ENCODE measurements around the gene WASF2. TPM values are rescaled to one million over a fixed set of nuclear protein-coding genes. Genes with fewer than 3 reads are reported as not detected.

WASF2 gene
- total RNA-seq, 1 donor from 2014 or later, result 97.8 TPM

DNA sequence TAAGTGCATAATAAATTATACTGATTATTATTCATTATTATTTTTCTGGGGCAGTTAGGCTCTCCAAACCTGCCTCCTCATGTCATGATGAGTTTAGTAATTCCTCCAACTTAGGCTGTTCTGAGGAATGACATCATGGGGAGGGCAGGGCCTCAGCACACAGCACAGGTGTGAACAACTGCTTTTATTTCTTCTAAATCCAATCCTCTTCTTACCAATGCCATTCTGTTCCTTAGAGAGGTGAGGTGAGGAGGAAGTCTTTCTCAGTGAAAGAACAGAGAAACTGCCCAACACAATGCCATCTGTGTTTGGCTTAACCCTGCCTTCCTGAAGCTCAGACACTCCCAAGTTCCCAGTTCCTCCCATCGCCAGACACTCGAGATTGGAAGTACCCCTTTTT, 45.4 kb upstream of the WASF2 start:
- Mint-ChIP-seq H3K36me3 (peaks cover 20% of the 10 kb centered on the region), H3K27me3 (ENCODE audit: low read depth) (no peaks in the 10 kb centered on the region), H3K9me3 (no peaks in the 10 kb centered on the region), H3K4me3 (no peak overlapping the region), H3K4me1 (peaks cover 31% of the 10 kb centered on the region), H3K27ac (peak overlapping the region; percentile 77)
- TF ChIP-seq, protein P1, sequence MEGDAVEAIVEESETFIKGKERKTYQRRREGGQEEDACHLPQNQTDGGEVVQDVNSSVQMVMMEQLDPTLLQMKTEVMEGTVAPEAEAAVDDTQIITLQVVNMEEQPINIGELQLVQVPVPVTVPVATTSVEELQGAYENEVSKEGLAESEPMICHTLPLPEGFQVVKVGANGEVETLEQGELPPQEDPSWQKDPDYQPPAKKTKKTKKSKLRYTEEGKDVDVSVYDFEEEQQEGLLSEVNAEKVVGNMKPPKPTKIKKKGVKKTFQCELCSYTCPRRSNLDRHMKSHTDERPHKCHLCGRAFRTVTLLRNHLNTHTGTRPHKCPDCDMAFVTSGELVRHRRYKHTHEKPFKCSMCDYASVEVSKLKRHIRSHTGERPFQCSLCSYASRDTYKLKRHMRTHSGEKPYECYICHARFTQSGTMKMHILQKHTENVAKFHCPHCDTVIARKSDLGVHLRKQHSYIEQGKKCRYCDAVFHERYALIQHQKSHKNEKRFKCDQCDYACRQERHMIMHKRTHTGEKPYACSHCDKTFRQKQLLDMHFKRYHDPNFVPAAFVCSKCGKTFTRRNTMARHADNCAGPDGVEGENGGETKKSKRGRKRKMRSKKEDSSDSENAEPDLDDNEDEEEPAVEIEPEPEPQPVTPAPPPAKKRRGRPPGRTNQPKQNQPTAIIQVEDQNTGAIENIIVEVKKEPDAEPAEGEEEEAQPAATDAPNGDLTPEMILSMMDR (IDR thresholded peaks at IDR 0.05; ENCODE audit: unreplicated experiment), result no peak
- DNase-seq (ENCODE audit: low spot score in 2 of 2, unreplicated experiment in 2 of 2), result no peak

DNA sequence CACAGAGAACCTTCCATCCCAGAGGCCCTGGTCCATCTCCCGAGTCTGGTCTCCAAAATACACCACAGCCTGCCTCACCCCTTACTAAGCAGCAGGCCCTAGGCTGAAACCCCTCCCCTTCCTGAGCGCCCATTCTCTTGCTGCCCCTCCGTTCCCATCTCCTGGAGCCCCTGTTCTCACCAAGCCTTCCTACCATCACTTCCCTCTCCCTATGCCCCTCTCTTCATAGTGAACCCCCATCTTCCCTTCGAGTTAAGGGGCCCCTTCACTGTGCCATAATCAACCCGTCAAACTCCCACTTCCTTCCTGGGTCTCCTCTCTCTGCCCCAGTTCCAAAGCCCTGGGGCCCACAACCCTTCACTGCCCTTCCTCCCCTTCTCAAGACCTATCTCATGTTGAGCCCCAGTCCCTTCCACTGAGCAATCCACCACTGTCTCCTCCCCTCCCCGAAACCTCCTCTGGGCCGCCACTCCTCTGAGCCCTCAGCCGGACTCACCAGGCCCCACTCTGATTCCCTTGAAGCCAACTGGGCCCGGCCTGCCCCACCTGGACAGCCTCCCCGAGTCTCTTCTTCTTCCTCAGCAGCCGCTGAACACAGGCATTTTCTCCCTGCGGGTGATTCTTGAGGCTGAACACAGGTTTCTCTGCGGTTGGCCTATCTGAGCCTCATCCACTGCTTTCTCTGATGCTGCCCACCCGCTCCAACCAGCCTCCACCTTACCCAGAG, 42.2 kb upstream of the WASF2 start:
- Mint-ChIP-seq H3K27ac (peak overlapping the region; percentile 64), H3K36me3 (peaks cover 17% of the 10 kb centered on the region), H3K4me1 (peaks cover 37% of the 10 kb centered on the region), H3K27me3 (ENCODE audit: low read depth) (no peaks in the 10 kb centered on the region), H3K4me3 (no peak overlapping the region), H3K9me3 (no peaks in the 10 kb centered on the region)
- TF ChIP-seq, protein P1 (IDR thresholded peaks at IDR 0.05; ENCODE audit: unreplicated experiment), result no peak
- DNase-seq (ENCODE audit: low spot score in 2 of 2, unreplicated experiment in 2 of 2), result no peak

DNA sequence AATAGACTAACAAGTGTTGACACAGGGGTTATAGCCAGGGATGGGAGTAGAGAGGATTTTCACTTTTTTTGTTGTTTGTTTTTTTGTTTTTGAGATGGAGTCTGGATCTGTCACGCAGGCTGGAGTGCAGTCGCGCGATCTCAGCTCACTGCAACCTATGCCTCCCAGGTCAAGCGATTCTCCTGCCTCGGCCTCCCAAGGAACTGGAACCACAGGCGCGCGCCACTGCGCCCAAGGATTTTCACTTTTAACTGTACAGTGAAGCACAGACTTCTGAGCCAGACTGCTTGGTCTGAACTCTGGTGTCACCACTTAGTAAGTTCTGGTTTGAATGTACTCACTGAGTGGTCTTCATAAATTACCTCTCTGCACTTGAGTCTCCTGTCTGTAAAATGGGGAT, 40.2 kb upstream of the WASF2 start:
- Mint-ChIP-seq H3K27me3 (ENCODE audit: low read depth) (no peaks in the 10 kb centered on the region), H3K9me3 (no peaks in the 10 kb centered on the region), H3K4me3 (no peak overlapping the region), H3K4me1 (peaks cover 37% of the 10 kb centered on the region), H3K36me3 (peaks cover 17% of the 10 kb centered on the region), H3K27ac (peak overlapping the region; percentile 53)
- no peak for DNase-seq (ENCODE audit: low spot score in 2 of 2, unreplicated experiment in 2 of 2)
- TF ChIP-seq, protein P1 (IDR thresholded peaks at IDR 0.05; ENCODE audit: unreplicated experiment), result no peak

DNA sequence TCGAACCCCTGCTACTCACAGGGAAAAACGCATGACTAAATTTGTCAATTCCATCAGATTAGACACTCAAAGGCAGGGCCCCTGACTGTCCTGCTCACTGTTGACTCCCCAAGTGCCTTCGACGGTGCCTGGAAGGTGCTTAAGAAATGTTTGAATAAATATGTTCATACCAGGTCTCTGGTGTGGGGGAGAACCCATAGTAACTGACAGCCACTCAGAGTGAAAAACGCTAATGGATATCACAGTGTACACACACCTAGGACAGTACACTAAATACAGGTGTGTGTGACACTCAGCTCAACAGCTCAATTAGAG, 39.7 kb upstream of the WASF2 start:
- Mint-ChIP-seq H3K27ac (peak overlapping the region; percentile 99), H3K4me3 (peak overlapping the region; percentile 29), H3K9me3 (no peaks in the 10 kb centered on the region), H3K27me3 (ENCODE audit: low read depth) (no peaks in the 10 kb centered on the region), H3K36me3 (peaks cover 17% of the 10 kb centered on the region), H3K4me1 (peaks cover 41% of the 10 kb centered on the region)
- DNase-seq (ENCODE audit: low spot score in 2 of 2, unreplicated experiment in 2 of 2), result no peak
- TF ChIP-seq, protein P1 (IDR thresholded peaks at IDR 0.05; ENCODE audit: unreplicated experiment), result no peak

DNA sequence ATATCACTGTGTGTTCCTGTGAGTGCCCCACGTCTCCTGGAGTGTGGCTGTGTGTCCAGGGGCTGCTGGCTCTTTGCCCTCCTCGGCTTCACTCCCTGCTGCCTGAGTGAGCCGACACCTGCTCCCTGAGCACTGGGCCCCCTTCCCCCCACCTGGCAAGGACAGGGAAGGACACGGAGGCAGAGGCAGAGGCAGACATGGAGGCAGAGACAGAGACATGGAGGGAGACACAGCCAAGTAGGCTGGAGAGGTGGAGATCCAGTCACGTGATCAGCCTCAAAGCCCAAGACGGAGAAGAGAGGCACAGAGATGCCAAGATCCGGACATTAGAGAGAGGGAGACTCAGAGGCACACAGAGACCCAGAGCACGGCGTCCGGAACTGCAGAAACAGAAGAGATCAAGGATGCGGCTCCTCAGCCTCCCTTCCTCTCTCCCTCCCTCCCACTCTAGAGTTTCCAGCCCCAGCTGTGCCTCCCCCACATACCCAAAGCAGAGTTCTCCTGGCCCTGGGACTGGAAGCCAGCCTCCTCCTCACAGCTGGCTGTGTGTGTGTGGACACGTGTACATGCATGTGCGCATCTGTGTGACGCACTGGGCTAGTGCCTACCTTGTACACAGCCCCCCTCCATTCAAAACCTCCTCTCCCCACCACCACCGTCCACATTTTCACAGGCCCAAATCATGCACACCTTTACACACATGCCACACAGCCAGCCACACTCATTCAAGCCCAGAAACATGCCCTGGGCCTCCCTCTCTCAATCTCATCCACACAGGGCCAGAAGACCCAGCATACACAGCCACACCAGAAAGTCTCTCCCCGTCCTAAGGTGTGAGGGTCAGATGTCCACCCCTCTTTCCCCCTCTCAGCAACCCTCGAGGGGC, 39.1 kb upstream of the WASF2 start:
- Mint-ChIP-seq H3K27ac (peak overlapping the region; percentile 99), H3K27me3 (ENCODE audit: low read depth) (no peaks in the 10 kb centered on the region), H3K4me1 (peaks cover 46% of the 10 kb centered on the region), H3K9me3 (no peaks in the 10 kb centered on the region), H3K4me3 (peak overlapping the region; percentile 75), H3K36me3 (peaks cover 17% of the 10 kb centered on the region)
- DNase-seq (ENCODE audit: low spot score in 2 of 2, unreplicated experiment in 2 of 2), result peak in 1 of 2 experiments; percentile 55
- TF ChIP-seq, protein P1 (IDR thresholded peaks at IDR 0.05; ENCODE audit: unreplicated experiment), result no peak

All from mesothelial cell of epicardium (in vitro differentiated cells).